NT2/D1 (cell line): Measurements from ENCODE around the gene OTOL1.
"Not testable (repeated sequence)": the region's sequence is repeated elsewhere in the genome, so short reads cannot be mapped to it uniquely, and the experiment has no call there.

Experiments used
- DNase-seq: peaks from one replicate; pipeline ENCODE4 v3.0.0-alpha.2; 2011; ENCODE audit warnings: low read depth, low spot score
- H3K27me3 ChIP-seq: 2 replicates; pipeline ENCODE4 v1.6.0; 2011; ENCODE audit warnings: mild to moderate bottlenecking; ENCODE audit not compliant: insufficient read length, insufficient read depth
- H3K36me3 ChIP-seq: 2 replicates; pipeline ENCODE4 v1.6.1; 2011; ENCODE audit warnings: mild to moderate bottlenecking, low read length, mixed read lengths; ENCODE audit not compliant: insufficient read depth, insufficient read length
- H3K4me1 ChIP-seq: 2 replicates; pipeline ENCODE4 v1.5.1; 2011; ENCODE audit not compliant: insufficient read depth, insufficient read length
- H3K4me3 ChIP-seq: 2 replicates; pipeline ENCODE4 v1.5.1; 2011; ENCODE audit warnings: low read depth; ENCODE audit not compliant: insufficient read length
- H3K9ac ChIP-seq: 2 replicates; pipeline ENCODE4 v1.6.0; 2011; ENCODE audit warnings: low read depth; ENCODE audit not compliant: insufficient read length
- H3K9me3 ChIP-seq: 2 replicates; pipeline ENCODE4 v1.5.1; 2011; ENCODE audit warnings: mild to moderate bottlenecking, low read length; ENCODE audit not compliant: insufficient read depth
- SUZ12 ChIP-seq: IDR thresholded peaks from 2 replicates; pipeline ENCODE4 v1.6.1; 2011; ENCODE audit not compliant: insufficient read length, insufficient read depth; ENCODE audit errors: extremely low read depth
- YY1 ChIP-seq: IDR thresholded peaks from 2 replicates; pipeline ENCODE4 v1.6.1; 2011; ENCODE audit not compliant: insufficient read length, insufficient read depth
- ZNF274 ChIP-seq: IDR thresholded peaks from 2 replicates; pipeline ENCODE4 v1.6.1; 2011; ENCODE audit warnings: mild to moderate bottlenecking, low read depth, low read length

The OTOL1 gene

DNA sequence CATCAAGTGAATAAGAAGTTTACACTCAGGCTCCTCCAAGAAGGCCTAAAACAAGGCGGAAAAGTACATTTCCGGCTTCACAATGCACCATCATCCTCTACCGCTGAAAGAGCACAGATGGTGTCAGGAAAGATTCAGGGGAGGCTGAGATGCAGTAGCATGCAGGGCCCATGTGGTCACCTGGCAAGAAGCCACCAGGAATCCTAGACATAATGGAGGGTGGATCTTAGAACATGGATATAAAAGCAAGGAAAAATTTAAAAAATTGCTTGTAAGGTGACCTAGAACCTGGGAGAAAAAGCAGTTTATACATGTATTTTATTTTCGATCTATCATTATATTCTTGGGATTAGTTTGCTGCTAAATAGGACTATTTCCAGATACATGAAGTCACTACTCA, 21.9 kb upstream of the OTOL1 start:
- H3K9ac ChIP-seq: no peak overlapping the region
- H3K4me1 ChIP-seq: no peaks in the 10 kb centered on the region
- no peaks in the 10 kb centered on the region for H3K27me3 ChIP-seq
- TF ChIP-seq ZNF274: no peak
- no peak for TF ChIP-seq YY1
- TF ChIP-seq SUZ12: no peak
- H3K4me3 ChIP-seq: no peak overlapping the region
- H3K9me3 ChIP-seq: no peaks in the 10 kb centered on the region
- no peaks in the 10 kb centered on the region for H3K36me3 ChIP-seq
- no peak for DNase-seq

DNA sequence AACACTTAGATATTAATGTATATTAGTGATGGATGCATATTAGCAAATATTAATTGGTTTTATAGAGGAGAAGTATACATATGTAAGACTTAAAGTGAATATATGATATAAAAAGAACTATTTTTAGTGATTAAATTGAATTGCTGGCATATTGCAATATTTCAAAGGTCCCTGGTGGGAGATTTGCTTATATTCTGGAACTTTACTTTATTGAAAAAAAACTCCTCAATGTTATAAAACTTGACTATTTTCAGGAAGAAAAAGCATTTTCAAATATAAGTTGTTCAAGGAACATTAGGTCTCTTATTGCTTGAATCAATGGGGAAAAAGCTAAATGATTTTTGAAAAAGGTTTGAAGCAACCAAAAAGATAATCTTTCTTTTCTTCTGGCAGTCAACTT, 21.4 kb upstream of the OTOL1 start:
- Histone ChIP-seq H3K36me3 (no peaks in the 10 kb centered on the region), H3K27me3 (no peaks in the 10 kb centered on the region), H3K9ac (no peak overlapping the region), H3K9me3 (no peaks in the 10 kb centered on the region), H3K4me1 (no peaks in the 10 kb centered on the region), H3K4me3 (no peak overlapping the region)
- DNase-seq: no peak
- no peak for TF ChIP-seq SUZ12
- no peak for TF ChIP-seq YY1
- no peak for TF ChIP-seq ZNF274

DNA sequence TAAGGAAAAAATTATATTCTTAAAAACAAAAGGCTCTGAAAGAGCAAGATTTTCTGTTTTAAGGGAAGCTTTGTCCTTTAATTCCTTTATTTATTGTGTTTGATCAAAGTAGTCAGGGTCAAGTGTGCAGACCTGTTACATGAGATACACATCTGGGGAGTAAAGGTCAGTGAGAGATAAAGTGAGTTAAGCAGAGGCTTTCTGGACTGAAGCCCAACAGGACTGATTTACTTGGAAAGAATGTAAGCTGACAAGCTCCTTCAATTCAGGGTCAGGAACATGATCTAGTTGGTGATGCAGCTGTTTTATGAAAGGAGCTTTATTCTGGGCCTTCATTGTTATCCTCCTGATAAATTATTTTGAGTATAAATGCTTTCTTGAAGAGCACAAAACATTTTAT, 20.7 kb upstream of the OTOL1 start:
- H3K4me3 ChIP-seq: no peak overlapping the region
- no peak for TF ChIP-seq SUZ12
- DNase-seq: no peak
- no peaks in the 10 kb centered on the region for H3K4me1 ChIP-seq
- H3K9me3 ChIP-seq: no peaks in the 10 kb centered on the region
- no peaks in the 10 kb centered on the region for H3K27me3 ChIP-seq
- no peaks in the 10 kb centered on the region for H3K36me3 ChIP-seq
- H3K9ac ChIP-seq: no peak overlapping the region

DNA sequence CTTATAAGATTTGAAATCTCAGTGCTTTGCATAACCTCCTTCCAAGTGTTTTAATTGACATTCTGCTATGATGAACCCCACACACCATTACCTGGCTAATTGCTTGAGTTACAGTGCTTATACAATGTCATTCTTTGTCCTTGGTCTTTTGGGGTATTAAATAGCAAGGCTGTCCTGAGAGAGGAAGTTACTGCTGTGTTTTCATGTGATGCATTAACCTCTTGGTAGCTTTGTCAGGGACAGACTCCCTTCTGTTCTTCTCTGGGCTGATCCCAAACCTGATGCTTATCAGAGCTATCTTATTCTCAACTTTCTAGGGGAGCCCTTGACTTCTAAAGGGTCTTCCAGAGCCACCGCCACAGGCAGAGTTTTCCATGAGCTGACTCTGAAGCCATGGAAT, 12.4 kb upstream of the OTOL1 start:
- no peaks in the 10 kb centered on the region for H3K27me3 ChIP-seq
- no peak for DNase-seq
- no peak overlapping the region for H3K9ac ChIP-seq
- H3K36me3 ChIP-seq: no peaks in the 10 kb centered on the region
- H3K4me3 ChIP-seq: no peak overlapping the region
- H3K4me1 ChIP-seq: no peaks in the 10 kb centered on the region
- H3K9me3 ChIP-seq: no peaks in the 10 kb centered on the region
- no peak for TF ChIP-seq SUZ12
- no peak for TF ChIP-seq YY1
- no peak for TF ChIP-seq ZNF274

DNA sequence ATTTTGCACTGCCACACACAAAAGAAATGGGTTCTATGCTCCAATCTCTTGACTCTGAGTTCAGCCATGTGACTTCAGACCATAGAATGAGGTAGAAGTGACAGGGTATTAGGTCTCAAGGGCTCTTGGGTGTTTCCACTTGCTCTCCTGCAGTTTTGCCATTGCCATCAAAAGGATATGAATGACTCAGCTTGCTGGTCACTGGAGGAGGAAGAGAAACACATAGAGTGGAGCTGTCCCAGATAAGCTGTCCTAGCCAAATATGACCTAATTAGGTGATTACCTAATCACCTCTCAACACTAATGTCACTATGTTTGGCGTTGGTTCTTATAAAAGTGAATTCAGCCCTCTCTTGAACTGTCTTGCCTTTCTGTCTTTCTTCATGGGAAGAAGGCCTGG, 8.3 kb upstream of the OTOL1 start:
- not testable (repeated sequence) for H3K36me3 ChIP-seq, H3K9me3 ChIP-seq, H3K4me3 ChIP-seq, H3K27me3 ChIP-seq, DNase-seq, H3K9ac ChIP-seq, H3K4me1 ChIP-seq

DNA sequence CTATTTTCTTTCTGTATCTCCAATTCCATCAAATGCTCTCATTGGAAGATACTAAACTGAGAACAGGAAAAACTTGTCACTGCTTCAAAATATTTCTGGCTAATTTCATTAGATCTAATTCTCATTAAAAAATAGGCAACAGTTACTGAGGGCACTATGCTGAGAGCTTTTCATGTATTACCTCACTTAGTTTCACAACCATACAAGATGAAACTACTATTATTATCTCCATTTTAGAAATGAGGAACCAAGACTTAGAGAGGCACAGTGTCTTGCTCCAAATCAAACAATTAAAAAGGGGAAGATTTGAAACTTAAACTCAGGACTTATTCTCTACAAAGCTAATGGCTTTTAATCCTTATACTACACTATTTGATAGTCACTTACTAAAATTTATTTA, 7.2 kb upstream of the OTOL1 start:
- Histone ChIP-seq H3K4me1 (no peaks in the 10 kb centered on the region), H3K9ac (no peak overlapping the region), H3K9me3 (no peaks in the 10 kb centered on the region), H3K4me3 (no peak overlapping the region), H3K36me3 (no peaks in the 10 kb centered on the region), H3K27me3 (no peaks in the 10 kb centered on the region)
- no peak for DNase-seq
- TF ChIP-seq SUZ12 (no peak), YY1 (no peak), ZNF274 (no peak)

DNA sequence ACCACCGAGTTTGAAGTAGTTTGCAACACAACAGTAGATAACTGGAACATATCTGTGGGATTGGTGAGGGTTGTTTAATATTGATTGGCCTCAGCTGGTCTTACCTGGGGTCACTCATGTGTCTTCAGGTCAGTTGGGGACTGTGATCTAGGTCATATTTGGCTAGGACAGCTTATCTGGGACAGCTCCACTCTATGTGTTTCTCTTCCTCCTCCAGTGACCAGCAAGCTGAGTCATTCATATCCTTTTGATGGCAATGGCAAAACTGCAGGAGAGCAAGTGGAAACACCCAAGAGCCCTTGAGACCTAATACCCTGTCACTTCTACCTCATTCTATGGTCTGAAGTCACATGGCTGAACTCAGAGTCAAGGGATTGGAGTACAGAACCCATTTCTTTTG, 5.8 kb upstream of the OTOL1 start:
- H3K9me3 ChIP-seq, DNase-seq, H3K4me3 ChIP-seq, H3K9ac ChIP-seq, H3K36me3 ChIP-seq, H3K4me1 ChIP-seq, H3K27me3 ChIP-seq: not testable (repeated sequence)

DNA sequence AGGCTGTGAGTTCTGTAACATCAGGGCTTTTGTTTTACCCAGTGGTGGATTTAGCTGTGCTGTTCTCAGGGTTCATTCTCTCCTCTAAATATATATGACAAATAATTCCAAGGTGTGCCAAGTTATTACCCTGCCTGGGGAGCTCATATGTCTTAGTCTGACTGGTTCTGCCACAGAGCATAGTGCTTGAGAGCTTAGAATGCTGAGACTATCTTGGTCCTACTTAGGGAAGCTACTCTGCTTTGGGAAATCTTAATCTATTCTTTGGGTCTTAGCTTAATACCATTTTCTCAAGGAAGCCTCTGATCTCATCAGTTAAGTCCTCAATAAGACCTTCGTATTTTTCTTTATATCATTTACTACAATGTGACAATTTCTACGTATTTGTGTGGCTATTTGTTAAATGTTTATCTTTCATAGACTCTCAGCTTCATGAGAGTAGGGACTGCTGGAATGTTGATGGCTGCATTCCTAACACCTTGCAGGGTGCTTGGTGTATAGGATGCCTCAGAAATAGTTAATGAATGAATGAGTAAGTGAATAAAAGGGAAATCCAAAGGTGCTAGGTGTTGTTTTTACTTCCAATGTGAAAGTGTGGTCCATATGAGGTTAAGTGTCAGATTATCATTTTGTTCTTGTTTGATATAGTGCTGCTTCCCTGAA, 1.8 kb downstream of the OTOL1 start:
- TF ChIP-seq YY1: no peak
- TF ChIP-seq ZNF274: no peak
- TF ChIP-seq SUZ12: no peak
- Histone ChIP-seq H3K27me3 (no peaks in the 10 kb centered on the region), H3K4me3 (no peak overlapping the region), H3K36me3 (no peaks in the 10 kb centered on the region), H3K9me3 (no peaks in the 10 kb centered on the region), H3K4me1 (no peaks in the 10 kb centered on the region), H3K9ac (no peak overlapping the region)
- DNase-seq: no peak
